ENCODE results near the gene CFAP20DC.

The CFAP20DC gene

DNA sequence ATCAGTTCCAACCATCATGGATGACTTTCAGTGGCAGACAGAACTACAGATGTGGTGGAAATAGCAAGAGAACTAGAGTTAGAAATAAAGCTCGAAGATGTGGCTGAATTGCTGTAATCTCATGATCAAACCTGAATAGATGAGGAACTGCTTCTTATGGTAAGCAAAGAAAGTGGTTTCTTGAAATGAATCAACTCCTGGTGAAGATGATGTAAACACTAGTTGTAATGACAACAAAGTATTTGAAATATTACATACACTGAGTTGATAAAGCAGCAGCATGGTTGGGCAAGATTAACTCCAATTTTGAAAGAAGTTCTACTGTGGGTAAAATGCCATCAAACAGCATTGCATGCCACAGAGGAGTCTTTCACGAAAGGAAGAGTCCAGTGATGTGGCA is 251.5 kb downstream of the CFAP20DC start:
- DNase-seq: no peak

DNA sequence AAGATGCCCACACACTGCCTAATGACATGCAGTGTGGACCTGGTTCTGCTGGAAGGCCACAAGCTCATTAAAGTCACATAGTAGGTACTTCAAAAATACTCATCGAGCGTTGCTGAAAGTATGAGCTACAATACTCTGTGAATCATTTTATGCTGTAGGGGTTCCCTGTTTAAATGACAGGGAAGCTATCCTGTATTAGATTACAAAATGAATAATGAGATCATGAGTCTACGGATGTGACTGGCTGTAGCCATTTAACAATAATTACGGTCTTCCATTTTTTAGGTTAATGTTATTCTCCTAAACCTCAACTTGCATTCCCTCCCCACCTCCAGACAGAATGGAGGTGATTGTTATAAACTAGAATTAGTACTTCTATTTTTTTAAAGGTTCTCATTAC is 255.1 kb downstream of the CFAP20DC start:
- no peak for DNase-seq

DNA sequence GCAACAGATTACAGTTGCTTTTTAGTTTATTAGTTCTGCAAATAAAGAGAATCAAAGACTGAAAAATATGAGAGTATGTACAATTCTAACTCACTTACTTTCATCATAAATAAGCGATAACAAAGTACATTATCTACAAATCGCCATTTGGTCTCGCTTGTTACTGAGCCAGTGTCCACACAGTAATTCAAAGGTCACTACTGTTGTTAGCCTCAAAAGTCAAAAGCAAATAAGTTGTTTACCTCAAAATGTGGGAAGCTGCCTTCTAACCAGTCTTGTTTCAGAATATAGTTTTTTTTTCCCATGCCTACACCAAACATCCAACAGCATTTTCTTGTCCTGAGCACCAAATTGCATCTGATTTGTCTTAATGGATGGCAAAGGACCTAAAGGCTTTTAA is 255.9 kb downstream of the CFAP20DC start:
- no peak for DNase-seq

DNA sequence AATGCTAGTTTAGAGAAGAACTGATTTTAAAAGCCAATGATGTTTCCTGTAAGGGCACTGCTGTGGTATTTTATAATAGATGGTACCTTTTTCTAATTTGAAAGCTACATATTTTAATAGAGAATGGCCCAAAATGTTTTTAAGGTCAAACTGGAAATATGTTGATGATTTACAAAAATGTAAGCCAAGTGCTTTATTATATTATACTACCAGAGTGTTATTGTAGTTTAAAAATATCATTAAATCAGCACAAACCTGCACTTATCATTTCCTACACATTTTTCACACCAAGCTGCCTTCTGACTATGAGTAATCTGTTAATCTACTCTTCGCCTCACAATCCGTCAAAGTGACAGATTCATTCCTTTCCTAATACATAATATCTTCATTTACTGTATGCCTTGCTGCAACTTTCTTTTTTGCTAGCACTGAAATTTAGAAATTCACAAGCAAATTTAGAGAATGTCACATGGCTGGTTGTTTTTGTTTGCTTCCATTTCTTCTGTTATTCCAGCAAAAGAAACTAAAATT is 256.8 kb downstream of the CFAP20DC start:
- DNase-seq: no peak

DNA sequence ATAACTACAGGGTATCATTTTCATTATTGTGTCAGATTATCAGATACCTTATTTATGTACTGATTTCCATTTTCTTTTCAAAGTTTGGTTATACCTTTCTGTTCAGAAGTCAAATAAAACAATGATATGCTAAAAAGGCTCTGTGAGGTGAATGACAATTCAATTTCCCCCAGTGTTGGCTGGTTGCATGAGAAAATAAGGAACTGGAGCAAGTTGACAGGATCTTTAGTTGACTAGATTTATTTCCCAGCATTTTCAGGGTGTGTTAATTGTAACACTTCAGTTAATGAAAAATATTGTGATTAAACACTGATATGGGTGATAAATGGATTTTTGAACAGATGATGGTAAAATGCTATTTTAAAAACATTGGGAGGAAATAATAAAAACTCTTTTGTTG is 260.4 kb downstream of the CFAP20DC start:
- no peak for DNase-seq

DNA sequence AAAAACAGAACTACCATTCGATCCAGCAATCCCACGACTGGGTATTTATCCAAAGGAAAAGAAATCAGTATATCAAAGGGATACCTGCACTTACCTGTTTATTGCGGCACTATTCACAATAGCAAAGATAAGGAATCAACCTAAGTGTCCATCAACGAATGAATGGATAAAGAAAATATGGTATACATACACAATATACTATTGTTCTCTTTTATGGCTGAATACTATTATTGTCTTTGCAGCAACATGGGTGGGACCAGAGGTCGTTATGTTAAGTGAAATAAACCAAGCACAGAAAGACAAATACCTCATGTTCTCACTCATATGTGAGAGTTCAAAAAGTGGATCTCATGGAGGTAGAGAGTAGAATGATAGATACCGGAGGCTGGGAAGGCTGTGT is 264.9 kb downstream of the CFAP20DC start:
- DNase-seq: no peak

DNA sequence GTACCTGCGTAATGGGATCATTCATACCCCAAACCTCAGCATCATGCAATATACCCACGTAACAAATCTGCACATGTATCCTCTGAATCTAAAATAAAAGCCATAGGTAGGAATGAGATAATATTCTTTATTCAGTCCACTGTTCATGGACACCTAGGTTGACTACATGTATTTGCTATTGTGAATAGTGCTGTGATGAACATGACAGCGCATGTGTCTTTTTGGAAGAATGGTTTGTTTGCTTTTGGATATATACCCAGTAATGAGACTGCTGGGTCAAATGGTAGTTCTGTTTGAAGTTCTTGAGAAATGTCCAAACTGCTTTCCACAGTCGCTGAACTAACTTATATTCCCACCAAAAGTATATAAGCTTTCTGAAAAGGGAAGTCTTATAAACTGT is 265.4 kb downstream of the CFAP20DC start:
- DNase-seq: no peak

DNA sequence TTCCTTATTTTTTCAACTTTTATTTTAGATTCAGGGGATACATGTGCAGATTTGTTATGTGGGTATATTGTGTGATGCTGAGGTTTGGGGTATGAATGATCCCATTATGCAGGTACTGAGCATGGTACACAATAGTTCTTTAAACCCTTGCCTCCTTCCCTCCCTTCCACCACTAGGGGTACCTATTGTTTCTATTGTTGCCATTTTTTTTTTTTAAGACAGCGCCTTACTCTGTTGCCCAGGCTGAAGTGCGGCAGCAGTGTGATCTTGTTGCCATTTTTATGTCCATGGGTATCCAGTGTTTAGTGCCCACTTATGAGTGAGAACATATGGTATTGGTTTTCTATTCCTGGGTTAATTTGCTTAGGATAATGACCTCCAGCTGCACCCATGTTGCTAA is 266.0 kb downstream of the CFAP20DC start:
- DNase-seq: no peak

DNA sequence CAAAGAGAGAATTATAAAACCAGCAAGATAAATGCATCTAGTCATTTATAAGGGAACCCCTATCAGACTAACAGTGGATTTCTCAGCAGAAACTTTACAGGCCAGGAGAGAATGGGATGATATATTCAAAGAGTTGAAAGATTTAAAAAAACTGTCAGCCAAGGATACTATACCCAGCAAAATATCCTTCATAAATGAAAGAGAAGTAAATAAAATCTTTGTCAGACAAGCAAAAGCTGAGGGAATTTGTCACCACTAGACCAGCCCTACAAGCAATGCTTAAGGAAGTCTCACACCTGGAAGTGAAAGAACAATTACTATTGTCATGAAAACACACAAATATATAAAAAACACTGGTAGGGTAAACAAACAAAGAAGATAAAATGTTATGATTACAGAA is 269.9 kb downstream of the CFAP20DC start:
- DNase-seq: no peak

DNA sequence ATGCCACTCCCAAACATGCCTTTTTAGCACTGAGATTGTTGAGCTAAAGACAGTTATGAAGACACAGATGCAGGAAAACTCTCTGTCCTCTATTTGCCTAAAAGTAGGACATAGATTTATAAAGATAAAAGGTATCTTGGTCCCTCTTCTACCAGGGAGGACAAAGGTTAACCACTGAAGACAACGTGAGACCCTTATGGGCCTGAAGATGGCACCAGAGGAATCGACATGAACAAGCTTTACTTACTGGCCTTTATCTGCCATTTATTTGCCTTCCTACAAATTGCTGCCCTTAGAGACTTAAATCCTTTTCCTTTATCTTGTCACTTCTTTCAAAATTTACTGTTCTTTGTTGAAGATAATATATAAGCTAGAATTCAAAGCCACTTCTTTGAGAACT is 273.6 kb downstream of the CFAP20DC start:
- no peak for DNase-seq

DNA sequence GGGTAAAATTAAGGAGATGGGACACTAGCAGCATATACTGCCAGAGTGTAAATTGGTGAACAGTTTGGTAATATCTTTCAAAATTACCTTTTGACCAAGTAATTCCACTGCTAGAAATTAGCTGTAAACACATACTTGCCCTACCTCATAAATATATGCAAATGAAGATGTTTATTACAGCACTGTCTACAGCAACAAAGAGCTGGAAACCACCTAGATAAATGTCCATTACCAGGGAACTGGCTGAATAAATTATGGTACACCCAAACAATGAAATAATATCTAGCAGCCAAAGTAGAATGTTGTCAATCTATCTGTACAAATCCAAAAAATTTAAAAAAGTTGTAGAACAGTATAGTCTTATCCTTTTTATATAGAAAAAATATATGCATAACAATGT is 277.4 kb downstream of the CFAP20DC start:
- no peak for DNase-seq

DNA sequence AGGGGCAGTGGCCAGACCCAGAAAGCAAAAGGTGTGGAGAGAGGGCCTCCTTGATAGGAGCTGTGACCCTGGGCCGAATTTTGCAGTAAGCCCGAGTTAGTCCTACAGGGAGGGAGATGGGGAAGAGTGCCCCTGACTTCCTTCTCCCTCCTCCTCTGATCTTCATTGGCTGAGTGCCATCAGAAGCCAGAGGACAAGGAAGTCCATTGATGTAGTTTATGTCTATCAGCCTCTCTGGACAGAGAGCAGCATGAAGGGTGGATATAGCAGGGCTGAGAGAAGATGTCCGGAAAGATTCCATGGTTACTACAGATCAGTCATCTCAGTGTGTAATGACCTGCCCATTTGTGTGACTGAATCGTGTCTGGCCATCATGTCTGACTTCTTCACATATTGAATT is 280.8 kb downstream of the CFAP20DC start:
- no peak for DNase-seq

DNA sequence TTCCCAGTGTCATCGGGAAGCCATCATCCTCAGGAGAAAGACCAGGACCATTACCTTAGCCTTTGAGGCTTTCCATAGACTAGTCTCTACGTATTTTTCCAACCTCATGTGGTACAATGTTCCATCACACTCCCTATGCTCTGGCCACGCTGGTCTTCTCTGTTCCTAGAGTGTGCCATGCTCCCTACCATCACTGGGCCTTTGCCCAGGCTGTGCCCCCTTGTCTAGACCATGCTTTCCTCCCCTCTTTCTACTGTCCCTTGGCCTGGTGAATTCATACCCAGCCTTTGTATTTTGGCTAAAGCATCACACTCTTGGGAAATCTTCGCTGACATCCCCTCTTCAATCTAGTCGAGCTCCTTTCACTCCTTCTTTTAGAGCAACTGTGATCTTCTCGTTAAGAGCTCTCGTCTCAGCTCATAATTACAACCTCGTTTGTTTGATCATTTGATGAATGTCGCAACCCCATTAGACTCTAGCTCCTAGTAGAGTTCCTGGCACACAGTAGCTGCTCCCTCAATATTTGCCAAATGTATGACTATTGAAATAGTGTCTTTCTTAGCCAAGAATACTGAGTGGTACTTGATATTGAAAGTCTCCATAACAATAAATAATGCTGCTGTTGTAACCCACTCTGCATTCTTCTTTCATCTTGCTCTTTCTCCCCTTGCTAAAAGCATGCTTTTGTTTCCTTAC is 283.1 kb downstream of the CFAP20DC start:
- peak; percentile 91 for DNase-seq

DNA sequence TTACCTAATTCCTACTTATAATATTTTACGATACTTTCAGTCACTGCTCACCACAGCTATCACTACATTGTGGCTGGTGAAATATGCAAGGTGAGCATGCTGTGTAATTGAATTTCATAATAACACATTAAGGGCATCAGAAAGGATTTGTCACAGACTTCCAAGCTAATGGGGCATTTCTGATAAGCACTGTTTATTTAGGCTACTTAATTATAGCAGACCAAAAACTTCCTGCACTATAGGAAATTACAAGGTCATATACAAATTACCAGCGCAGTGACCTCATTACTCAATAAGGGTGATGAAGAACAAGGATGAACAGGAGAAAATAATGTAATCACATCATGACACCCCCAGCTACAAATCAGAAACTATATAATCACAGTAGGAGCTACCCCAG is 294.7 kb downstream of the CFAP20DC start:
- DNase-seq: no peak

DNA sequence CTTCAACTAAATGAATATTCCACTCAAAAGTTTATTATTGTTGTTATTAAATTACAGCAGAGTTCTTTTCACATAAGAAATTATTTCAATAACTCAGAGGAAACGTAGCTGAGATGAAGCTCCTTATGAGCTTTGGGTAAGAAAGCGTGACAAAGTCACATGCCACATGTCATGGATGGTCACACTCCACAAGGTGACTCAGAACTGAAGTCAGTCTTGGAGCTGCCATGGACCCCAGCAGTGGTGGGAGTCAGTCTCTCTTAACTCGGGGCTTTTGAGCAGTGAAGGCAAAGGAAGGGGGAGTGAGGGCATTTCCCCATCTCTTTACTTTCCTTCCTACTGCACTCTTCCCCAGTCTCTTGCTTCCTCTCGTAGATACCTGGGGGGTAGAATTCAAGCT is 295.8 kb downstream of the CFAP20DC start:
- no peak for DNase-seq

DNA sequence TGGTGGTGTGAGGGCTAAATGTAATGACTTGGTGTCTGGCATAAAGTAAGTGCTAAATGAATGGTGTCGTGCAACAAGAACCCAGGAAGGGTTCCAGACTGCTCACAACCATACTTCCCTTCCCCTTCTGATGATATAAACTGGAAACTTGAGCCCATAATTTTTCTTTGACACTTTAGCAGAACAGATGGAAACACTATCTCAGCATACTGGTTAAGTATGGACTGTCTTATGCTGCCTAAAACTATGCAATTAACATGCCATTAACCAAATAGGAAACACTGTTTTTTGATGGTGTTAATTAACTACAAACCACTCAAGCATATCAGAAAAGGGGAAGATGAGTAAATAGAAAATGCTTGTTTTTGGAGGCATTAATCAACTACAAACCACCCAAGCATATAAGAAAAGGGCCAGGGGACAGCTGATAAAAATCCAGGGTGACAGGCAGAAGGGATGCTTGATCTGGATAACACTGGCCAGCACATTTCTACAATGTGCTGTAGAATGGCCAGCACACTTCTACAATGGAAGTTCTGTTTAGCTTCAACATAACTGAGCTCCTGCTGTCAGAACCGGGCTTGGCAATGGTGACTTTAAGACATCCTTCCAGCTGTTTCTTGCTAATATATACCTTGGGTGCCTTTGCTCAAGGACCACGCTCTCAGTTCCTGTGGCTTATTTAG is 297.8 kb downstream of the CFAP20DC start:
- DNase-seq: no peak

DNA sequence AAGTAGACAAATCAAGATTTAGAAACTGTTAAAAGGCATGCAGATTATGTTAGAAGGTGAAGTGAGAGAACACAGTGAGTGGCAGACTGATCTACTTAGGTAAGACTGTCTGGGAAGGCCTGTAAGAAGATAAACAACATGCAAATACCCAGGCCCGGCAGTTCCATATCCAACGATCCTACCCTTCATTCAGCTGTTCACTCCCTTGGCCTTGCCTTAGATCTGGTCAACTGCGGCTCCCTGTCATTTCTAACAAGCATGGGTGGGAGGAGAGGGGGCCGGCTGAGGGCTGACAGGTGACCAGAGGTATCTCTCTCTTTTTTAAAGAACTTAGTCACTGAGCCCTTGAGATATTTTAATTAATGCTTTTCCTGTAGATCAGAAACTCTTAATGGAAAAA is 298.6 kb downstream of the CFAP20DC start:
- no peak for DNase-seq

DNA sequence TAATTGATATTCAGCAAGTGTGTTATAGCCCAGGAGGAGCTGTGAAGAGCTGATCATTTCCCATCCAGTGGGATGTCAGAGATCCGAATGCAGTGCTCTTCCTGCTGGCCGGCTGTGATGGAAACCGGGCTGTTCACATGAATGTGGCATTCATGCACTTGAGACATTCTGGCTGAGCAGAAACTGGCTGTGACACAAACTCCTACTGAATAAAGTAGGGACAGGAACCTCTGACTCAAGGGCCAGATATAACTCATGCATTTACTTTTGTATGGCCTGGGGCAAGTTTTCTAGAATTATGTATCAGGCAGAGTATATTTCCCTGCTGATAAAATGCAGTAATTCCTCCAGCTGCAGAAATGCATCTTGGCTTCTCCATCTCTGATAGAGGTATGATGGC is 299.9 kb downstream of the CFAP20DC start:
- DNase-seq: no peak

DNA sequence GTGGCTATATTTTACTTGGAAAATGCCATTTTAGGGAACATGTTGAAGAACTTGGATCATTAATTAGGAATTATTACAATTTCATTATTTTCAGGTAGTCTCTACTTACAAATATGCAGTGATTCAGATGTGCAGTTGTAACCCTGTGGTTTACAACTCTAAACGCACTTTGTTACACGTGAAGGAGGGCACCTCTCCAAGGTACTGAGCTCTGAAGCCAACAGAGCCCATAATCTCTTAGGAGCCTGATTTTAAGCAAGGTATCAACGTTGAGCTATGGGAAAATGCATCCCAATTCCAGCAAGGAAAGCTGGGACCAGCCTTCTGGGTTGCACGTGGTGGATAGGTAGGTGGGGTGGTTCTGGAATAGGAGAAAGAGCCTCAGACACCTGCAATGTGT is 301.8 kb downstream of the CFAP20DC start:
- no peak for DNase-seq

DNA sequence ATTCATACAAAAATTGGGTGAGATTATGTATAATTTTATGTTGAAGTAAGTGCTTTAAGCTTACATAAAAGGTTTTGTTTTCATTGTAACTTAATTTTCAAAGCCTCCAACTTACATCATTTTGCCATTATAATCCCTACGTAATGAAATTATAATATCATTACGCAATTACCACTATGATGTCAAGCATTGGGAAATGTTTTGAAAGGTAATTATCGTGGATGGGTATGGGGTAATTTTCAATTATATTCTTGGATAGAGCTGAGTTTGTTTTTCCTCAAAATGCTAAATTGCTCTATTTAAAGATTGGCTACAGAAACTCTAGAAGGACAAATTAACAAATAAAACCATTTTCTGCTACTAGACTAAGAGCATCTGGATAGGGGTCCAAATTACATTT is 303.1 kb downstream of the CFAP20DC start:
- no peak for DNase-seq

DNA sequence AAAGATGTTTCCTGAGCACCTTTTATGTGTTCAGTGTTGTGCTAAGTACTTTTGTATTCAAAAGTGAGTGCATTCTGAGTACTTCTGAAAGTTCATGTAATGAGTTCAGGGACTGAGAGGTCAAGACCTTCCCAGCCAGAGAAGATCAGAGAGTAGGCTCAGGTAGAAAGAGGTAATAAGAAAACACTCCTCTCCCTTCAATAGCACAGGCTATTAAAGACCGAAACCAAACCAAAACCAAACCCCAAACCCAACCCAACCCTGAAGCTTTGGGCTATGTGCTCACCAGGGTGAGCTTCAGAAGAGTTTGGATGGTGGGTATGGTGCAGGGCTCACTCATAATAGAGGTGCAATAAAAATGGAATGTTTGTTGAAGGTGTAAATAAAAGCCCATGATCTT is 306.5 kb downstream of the CFAP20DC start:
- no peak for DNase-seq

DNA sequence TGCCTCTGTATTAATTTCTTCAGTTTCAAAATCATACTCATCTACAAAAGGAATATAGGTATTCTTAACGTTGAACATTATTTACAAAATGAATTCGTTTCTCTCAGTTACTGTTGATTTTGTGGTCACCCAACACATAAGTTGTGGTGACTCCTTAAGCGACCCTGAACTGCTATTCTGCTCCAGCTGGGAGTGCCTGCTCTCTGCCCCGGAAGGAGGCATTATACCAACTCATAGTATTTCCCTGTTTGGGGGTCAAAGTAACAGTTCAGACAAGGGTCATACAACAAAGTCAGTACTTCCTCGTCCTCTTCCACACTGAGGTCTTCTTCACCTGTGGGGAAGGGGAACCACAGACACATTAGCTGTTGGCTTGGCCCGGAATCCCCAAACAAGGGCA is 307.6 kb downstream of the CFAP20DC start:
- DNase-seq: no peak

DNA sequence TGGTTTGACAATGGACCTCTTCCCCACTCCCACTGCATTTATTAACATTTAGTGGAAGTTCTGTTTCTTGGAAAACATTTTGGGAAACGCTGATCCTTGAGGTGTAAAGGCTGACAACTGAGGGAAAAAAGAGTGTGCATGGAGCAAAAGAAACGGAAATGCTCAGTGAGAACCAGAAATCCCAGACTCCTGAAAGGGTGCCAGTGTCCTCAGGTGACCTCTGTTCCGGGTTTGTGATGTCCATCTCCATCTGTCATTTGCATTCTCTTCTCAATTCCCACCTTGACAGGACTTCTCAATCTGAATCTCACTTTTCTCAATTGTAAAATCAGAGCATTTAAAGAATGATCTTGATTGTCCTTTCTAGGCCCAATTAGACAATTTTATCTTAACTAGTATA is 312.2 kb downstream of the CFAP20DC start:
- no peak for DNase-seq

DNA sequence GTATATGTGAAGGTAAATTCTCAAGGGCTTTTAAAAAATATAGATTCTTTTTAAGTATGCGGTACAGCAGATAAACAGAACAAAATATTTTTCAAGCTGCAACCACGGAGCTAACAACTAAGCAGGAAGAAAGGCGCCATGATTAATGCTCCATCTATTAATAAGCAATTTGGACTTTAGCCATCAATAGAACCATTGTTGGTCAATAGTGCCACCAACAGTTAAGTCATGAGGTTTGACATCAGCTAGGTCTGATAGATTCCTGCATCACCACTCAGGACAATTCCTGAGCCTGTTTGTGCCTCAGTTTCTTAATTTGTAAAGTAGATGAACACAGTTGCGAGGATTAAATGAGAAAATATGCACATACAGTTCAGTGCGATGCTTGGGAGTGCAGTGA is 318.2 kb downstream of the CFAP20DC start:
- no peak for DNase-seq

DNA sequence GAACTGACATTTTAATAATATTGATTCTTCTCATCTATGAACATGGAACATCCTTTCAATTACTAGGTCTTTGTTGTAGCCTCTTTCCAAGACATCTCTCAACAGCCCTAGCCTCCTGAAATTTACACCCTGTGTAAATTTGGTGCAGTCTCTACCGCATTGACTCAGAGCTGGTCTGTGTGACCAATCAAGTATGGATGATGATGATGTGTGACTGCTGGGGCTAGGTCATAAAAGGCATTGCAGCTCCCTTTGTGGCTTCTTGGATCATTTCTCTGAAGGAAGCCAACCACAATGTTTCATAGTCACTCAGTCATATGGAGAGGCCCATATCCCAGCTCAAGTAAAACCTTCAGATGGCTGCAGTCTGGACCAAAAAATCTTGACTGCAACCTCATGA is 321.1 kb downstream of the CFAP20DC start:
- no peak for DNase-seq
